ENCODE measurements around the gene CRB3.
"Not testable (repeated sequence)": the region's sequence is repeated elsewhere in the genome, so short reads cannot be mapped to it uniquely, and the experiment has no call there.

The CRB3 gene

GRCh38 chr19:6424939-6425731 lies 38.9 kb upstream of the CRB3 start:
- Histone ChIP-seq H3K4me3 (ENCODE audit: low read length) (0 out of 2 replicates have a peak overlapping the region, but pooled peaks have one; percentile 35), H3K27ac (ENCODE audit: low read length) (no peak overlapping the region), H3K9me3 (ENCODE audit: insufficient read depth, low read depth, low read length) (peaks cover 6% of the 10 kb centered on the region; the same call in 1 of the 2 replicates), H3K9ac (ENCODE audit: low read depth, low read length) (peak overlapping the region; percentile 44; the same call in 1 of the 2 replicates), H3K4me1 (ENCODE audit: insufficient read depth, low read length) (0 out of 2 replicates have a peak, but pooled peaks cover 2% of the 10 kb centered on the region), H3K36me3 (ENCODE audit: insufficient read depth, low read depth, low read length) (peaks cover 32% of the 10 kb centered on the region), H3K27me3 (ENCODE audit: insufficient read depth, low read length) (peaks cover 11% of the 10 kb centered on the region)

- Histone ChIP-seq H3K36me3 (ENCODE audit: insufficient read depth, low read depth, low read length) (peaks cover 24% of the 10 kb centered on the region), H3K4me3 (ENCODE audit: low read length) (peak overlapping the region; percentile 35; the same call in 1 of the 2 replicates), H3K9ac (ENCODE audit: low read depth, low read length) (peak overlapping the region; percentile 44; the same call in 1 of the 2 replicates), H3K9me3 (ENCODE audit: insufficient read depth, low read depth, low read length) (peaks cover 6% of the 10 kb centered on the region; the same call in 1 of the 2 replicates), H3K27ac (ENCODE audit: low read length) (no peak overlapping the region), H3K4me1 (ENCODE audit: insufficient read depth, low read length) (0 out of 2 replicates have a peak, but pooled peaks cover 2% of the 10 kb centered on the region), H3K27me3 (ENCODE audit: insufficient read depth, low read length) (peaks cover 12% of the 10 kb centered on the region)
Observed at GRCh38 chr19:6425732-6426620, 38.1 kb upstream of the CRB3 start.

DNA sequence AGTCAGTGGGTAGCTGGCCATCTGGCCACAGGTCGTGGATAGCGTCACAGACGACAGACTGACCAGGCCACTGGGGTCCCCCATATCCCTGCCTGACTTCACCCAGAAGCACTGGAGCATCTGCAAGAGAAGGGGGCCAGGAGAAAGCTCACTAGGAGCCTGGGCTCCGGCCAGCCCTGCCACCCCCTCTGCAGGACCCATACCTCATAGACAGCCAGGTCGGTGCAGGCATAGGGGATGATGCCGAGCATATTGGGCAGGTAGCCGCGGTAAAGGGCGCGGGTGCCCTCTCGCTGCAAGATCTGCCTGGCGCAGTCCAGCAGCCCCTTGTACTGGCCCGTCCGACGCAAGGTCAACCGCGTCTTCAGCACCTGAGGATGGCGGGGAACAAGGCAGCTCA lies 36.9 kb upstream of the CRB3 start:
- Histone ChIP-seq H3K9ac (ENCODE audit: low read depth, low read length) (no peak overlapping the region), H3K27ac (ENCODE audit: low read length) (no peak overlapping the region), H3K27me3 (ENCODE audit: insufficient read depth, low read length) (peaks cover 12% of the 10 kb centered on the region), H3K36me3 (ENCODE audit: insufficient read depth, low read depth, low read length) (peaks cover 12% of the 10 kb centered on the region), H3K9me3 (ENCODE audit: insufficient read depth, low read depth, low read length) (peaks cover 6% of the 10 kb centered on the region; the same call in 1 of the 2 replicates), H3K4me3 (ENCODE audit: low read length) (no peak overlapping the region), H3K4me1 (ENCODE audit: insufficient read depth, low read length) (0 out of 2 replicates have a peak, but pooled peaks cover 2% of the 10 kb centered on the region)

GRCh38 chr19:6428692-6429418 lies 35.2 kb upstream of the CRB3 start:
- not testable (repeated sequence) for H3K36me3 ChIP-seq (ENCODE audit: insufficient read depth, low read depth, low read length); H3K9me3 ChIP-seq (ENCODE audit: insufficient read depth, low read depth, low read length); H3K27ac ChIP-seq (ENCODE audit: low read length); H3K9ac ChIP-seq (ENCODE audit: low read depth, low read length); H3K4me1 ChIP-seq (ENCODE audit: insufficient read depth, low read length); H3K4me3 ChIP-seq (ENCODE audit: low read length)
- peaks cover 12% of the 10 kb centered on the region for H3K27me3 ChIP-seq (ENCODE audit: insufficient read depth, low read length)

DNA sequence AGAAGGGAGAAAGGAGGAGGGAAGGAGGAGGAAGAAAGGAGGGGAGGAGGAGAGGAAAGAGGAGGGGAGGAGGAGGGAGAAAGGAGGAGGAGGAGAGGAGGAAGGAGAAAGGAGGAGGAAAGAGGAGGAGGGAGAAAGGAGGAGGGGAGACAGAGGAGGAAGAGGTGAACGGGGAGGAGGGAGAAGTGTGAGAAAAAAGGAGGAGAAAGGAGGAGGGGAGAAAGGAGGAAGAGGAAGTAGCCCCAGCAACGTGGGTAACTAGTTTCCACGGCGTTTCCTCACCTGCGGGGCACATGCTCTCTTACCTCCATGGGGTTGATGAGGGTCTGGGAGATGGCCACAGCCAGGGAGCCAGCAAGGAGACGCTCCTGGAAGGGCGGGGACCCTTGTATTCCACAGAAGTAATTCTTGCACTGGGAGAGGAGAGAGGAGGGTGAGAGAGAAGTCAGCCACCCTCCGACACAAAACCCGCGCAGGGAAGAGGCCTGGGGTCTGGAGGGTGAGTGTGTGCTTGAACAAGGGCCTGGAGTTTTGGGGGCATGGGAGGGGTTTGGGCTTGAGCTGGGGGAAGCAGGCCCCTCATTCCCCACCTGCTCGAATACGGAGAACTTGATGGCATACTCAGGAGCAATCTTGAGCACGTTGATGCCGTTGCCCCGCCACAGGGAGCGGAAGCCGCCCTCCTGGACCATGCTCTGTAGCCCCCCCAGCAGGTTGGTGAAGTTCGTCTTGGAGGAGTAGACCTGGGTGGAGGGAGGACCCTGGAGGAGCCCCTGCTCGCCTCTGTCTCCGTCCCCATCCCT lies 34.5 kb upstream of the CRB3 start:
- H3K9me3 ChIP-seq (ENCODE audit: insufficient read depth, low read depth, low read length), result peaks cover 6% of the 10 kb centered on the region; the same call in 1 of the 2 replicates
- no peak overlapping the region for H3K27ac ChIP-seq (ENCODE audit: low read length)
- no peak overlapping the region for H3K9ac ChIP-seq (ENCODE audit: low read depth, low read length)
- no peaks in the 10 kb centered on the region for H3K36me3 ChIP-seq (ENCODE audit: insufficient read depth, low read depth, low read length)
- peaks cover 12% of the 10 kb centered on the region for H3K27me3 ChIP-seq (ENCODE audit: insufficient read depth, low read length)
- no peak overlapping the region for H3K4me3 ChIP-seq (ENCODE audit: low read length)
- no peaks in the 10 kb centered on the region for H3K4me1 ChIP-seq (ENCODE audit: insufficient read depth, low read length)

DNA sequence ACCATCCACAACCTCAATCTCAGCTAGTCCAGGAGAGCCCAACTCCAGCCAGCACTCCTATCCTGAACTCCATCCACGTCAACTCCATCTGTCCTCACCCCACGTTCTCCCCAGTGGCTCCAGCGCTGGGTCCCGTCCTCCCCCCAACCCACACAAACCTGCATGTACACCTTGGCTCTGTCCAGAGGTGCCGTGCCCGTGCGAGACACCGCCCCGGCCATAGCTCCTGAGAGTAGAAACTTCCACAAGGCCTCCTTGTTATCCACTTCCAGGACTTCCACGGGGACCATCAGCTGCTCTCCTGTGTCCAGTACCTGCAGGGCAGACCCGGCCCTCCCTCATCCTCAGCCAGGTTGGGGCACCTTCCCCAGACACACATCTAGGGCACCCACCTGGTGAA lies 32.2 kb upstream of the CRB3 start:
- no peaks in the 10 kb centered on the region for H3K36me3 ChIP-seq (ENCODE audit: insufficient read depth, low read depth, low read length)
- H3K9ac ChIP-seq (ENCODE audit: low read depth, low read length), result no peak overlapping the region
- no peak overlapping the region for H3K4me3 ChIP-seq (ENCODE audit: low read length)
- H3K27me3 ChIP-seq (ENCODE audit: insufficient read depth, low read length), result peaks cover 12% of the 10 kb centered on the region
- no peaks in the 10 kb centered on the region for H3K4me1 ChIP-seq (ENCODE audit: insufficient read depth, low read length)
- H3K9me3 ChIP-seq (ENCODE audit: insufficient read depth, low read depth, low read length), result no peaks in the 10 kb centered on the region
- no peak overlapping the region for H3K27ac ChIP-seq (ENCODE audit: low read length)

DNA sequence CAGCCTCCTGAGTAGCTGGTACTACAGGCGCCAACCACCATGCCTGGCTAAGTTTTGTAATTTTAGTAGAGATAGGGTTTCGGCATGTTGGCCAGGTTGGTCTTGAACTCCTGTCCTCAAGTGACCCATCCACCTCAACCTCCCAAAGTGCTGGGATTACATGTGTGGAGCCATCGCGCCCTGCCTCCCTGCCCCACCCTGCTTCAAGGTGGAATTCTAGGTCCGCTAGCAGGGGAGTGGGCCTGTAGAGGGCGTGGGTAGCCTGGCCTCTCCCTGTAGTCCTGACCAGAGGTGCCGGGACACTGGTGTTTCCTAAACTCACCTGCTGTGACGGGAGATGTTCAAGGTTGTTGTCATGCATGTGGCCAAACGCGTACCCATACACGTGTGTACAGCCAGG lies 30.9 kb upstream of the CRB3 start:
- Histone ChIP-seq H3K4me1 (ENCODE audit: insufficient read depth, low read length) (no peaks in the 10 kb centered on the region), H3K27me3 (ENCODE audit: insufficient read depth, low read length) (peaks cover 12% of the 10 kb centered on the region), H3K27ac (ENCODE audit: low read length) (no peak overlapping the region), H3K4me3 (ENCODE audit: low read length) (no peak overlapping the region), H3K9ac (ENCODE audit: low read depth, low read length) (no peak overlapping the region), H3K9me3 (ENCODE audit: insufficient read depth, low read depth, low read length) (no peaks in the 10 kb centered on the region), H3K36me3 (ENCODE audit: insufficient read depth, low read depth, low read length) (no peaks in the 10 kb centered on the region)

- Histone ChIP-seq H3K4me3 (ENCODE audit: low read length) (no peak within 1 kb of the TSS), H3K27me3 (ENCODE audit: insufficient read depth, low read length) (peaks cover 12% of the 10 kb centered on the region), H3K36me3 (ENCODE audit: insufficient read depth, low read depth, low read length) (no peaks in the 10 kb centered on the region), H3K9ac (ENCODE audit: low read depth, low read length) (no peak within 1 kb of the TSS), H3K9me3 (ENCODE audit: insufficient read depth, low read depth, low read length) (no peaks in the 10 kb centered on the region), H3K27ac (ENCODE audit: low read length) (no peak within 1 kb of the TSS), H3K4me1 (ENCODE audit: insufficient read depth, low read length) (no peaks in the 10 kb centered on the region)
Observed at GRCh38 chr19:6433663-6434062, 30.4 kb upstream of the CRB3 start, which contains the start of gene SLC25A41. SLC25A41 (minus strand) TSS chr19:6433763; CDS start chr19:6433693, 70 bp downstream.

GRCh38 chr19:6439743-6440142 lies 24.3 kb upstream of the CRB3 start:
- no peaks in the 10 kb centered on the region for H3K9me3 ChIP-seq (ENCODE audit: insufficient read depth, low read depth, low read length)
- no peak overlapping the region for H3K9ac ChIP-seq (ENCODE audit: low read depth, low read length)
- no peak overlapping the region for H3K4me3 ChIP-seq (ENCODE audit: low read length)
- H3K4me1 ChIP-seq (ENCODE audit: insufficient read depth, low read length), result no peaks in the 10 kb centered on the region
- H3K27ac ChIP-seq (ENCODE audit: low read length), result no peak overlapping the region
- H3K36me3 ChIP-seq (ENCODE audit: insufficient read depth, low read depth, low read length), result no peaks in the 10 kb centered on the region
- no peaks in the 10 kb centered on the region for H3K27me3 ChIP-seq (ENCODE audit: insufficient read depth, low read length)

DNA sequence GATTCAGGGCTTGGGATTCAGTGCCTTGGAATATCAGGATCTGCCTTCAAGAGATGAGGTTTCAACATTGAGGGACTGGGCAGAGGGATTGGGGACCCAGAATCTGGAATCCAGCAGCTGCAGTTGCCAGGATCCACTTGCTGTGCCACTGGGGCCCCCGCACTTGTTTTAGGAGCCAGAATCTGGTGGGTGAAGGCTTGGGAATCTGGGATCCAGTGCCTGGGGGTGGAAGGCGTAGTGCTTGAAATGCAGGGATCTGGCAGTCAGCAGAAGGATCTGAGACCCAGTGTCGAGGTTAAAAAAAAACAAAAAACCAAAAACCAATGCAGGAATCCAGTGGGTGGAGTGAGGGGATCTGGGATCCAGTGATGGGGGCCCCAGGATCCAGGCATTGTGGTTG lies 23.2 kb upstream of the CRB3 start:
- Histone ChIP-seq H3K9ac (ENCODE audit: low read depth, low read length) (no peak overlapping the region), H3K27me3 (ENCODE audit: insufficient read depth, low read length) (no peaks in the 10 kb centered on the region), H3K36me3 (ENCODE audit: insufficient read depth, low read depth, low read length) (no peaks in the 10 kb centered on the region), H3K9me3 (ENCODE audit: insufficient read depth, low read depth, low read length) (no peaks in the 10 kb centered on the region), H3K4me3 (ENCODE audit: low read length) (no peak overlapping the region), H3K4me1 (ENCODE audit: insufficient read depth, low read length) (no peaks in the 10 kb centered on the region), H3K27ac (ENCODE audit: low read length) (no peak overlapping the region)

All from iPS-20b (cell line).